HepG2 (cell line): ENCODE results near the gene DENND4C. TPM values are rescaled to one million over a fixed set of nuclear protein-coding genes. Genes with fewer than 3 reads are reported as not detected.

Experiments
- CEBPG ChIP-seq: IDR thresholded peaks from 2 replicates; pipeline ENCODE4 v1.6.1; 2016
- ELF3 ChIP-seq: IDR thresholded peaks from 2 replicates; pipeline ENCODE4 v1.6.1; 2016; ENCODE audit warnings: missing genetic modification reagents, missing compliant biosample characterization
- GTF2F1 ChIP-seq: fragments of 150-350 bp; IDR thresholded peaks from 2 replicates; pipeline ENCODE4 v1.6.1; 2014; ENCODE audit warnings: low read length
- HES4 ChIP-seq: sonication (generic); formaldehyde crosslinking; IDR thresholded peaks from 2 replicates; pipeline ENCODE4 v1.9.0; 2021; ENCODE audit warnings: mild to moderate bottlenecking, missing genetic modification reagents, borderline replicate concordance
- MAFK ChIP-seq, 2 experiments: IDR thresholded peaks in 1 of 2; conservative IDR thresholded peaks in 1 of 2; 2 replicates each; pipeline ENCODE4 v1.6.1; 2011; ENCODE audit warnings: improper control_type of control experiment in 2 of 2, low read length in 2 of 2
- MZF1 ChIP-seq: sonication (generic); formaldehyde crosslinking; IDR thresholded peaks from 2 replicates; pipeline ENCODE4 v1.8.1; 2023; ENCODE audit warnings: mild to moderate bottlenecking, missing genetic modification reagents, borderline replicate concordance
- NAIF1 ChIP-seq: sonication (generic); formaldehyde crosslinking; IDR thresholded peaks from 2 replicates; pipeline ENCODE4 v1.5.0; 2020; ENCODE audit warnings: mild to moderate bottlenecking, missing genetic modification reagents, borderline replicate concordance
- NCOA2 ChIP-seq: sonication (generic); formaldehyde crosslinking; IDR thresholded peaks from 2 replicates; pipeline ENCODE4 v1.8.0; 2022; ENCODE audit warnings: inconsistent platforms
- PPARG ChIP-seq: conservative IDR thresholded peaks from 2 replicates; pipeline ENCODE4 v1.6.1; 2016; ENCODE audit warnings: missing biosample characterization, missing genetic modification reagents
- RFXANK ChIP-seq: IDR thresholded peaks from 2 replicates; pipeline ENCODE4 v1.6.1; 2016
- SIN3A ChIP-seq: IDR thresholded peaks from 2 replicates; pipeline ENCODE4 v1.6.1; 2011; ENCODE audit warnings: low read depth, mild to moderate bottlenecking, control low read depth, low read length, borderline replicate concordance
- SP5 ChIP-seq: IDR thresholded peaks from 2 replicates; pipeline ENCODE4 v1.6.1; 2016; ENCODE audit warnings: low read depth, borderline replicate concordance
- SYNCRIP ChIP-seq: fragments of 200-400 bp; formaldehyde crosslinking; IDR thresholded peaks from 2 replicates; pipeline ENCODE4 v1.6.1; 2018; ENCODE audit warnings: mild to moderate bottlenecking, low read depth, low read length; ENCODE audit not compliant: insufficient read depth
- ZKSCAN8 ChIP-seq: IDR thresholded peaks from 2 replicates; pipeline ENCODE4 v1.6.1; 2016; ENCODE audit warnings: borderline replicate concordance, missing genetic modification reagents, missing compliant biosample characterization
- ZNF224 ChIP-seq: sonication (generic); formaldehyde crosslinking; IDR thresholded peaks from 2 replicates; pipeline ENCODE4 v1.5.0; 2020; ENCODE audit warnings: mild to moderate bottlenecking, missing genetic modification reagents
- ZNF530 ChIP-seq: sonication (generic); formaldehyde crosslinking; IDR thresholded peaks from 2 replicates; pipeline ENCODE4 v1.5.0; 2020; ENCODE audit warnings: low read depth, mild to moderate bottlenecking, missing genetic modification reagents
- ZNF781 ChIP-seq: sonication (generic); formaldehyde crosslinking; IDR thresholded peaks from 2 replicates; pipeline ENCODE4 v1.5.1; 2020; ENCODE audit warnings: borderline replicate concordance, mild to moderate bottlenecking, missing genetic modification reagents; ENCODE audit errors: not compliant biosample characterization
- polyA plus RNA-seq, 8 experiments: library from polyadenylated mRNA; depleted of rRNA in 3 of 8; stranded (reverse) in 7 of 8; unstranded in 1 of 8; fragments of >200 nt; fragmentation: Illumina TruSeq in 4 of 8; extraction: Trizol in 4 of 8; gene quantifications; 2 replicates each; pipeline versions ENCODE4 v1.2.1 to v1.2.3, GENCODE V29; 2011 to 2016; ENCODE audit warnings: low read depth in 4 of 8, missing spikeins in 1 of 8, mixed read lengths in 1 of 8; ENCODE audit not compliant: insufficient read depth in 1 of 8
- total RNA-seq, 5 experiments: library from RNA; depleted of rRNA; stranded (reverse); fragments of >200 nt; fragmentation: Illumina TruSeq; extraction: Trizol; gene quantifications; 2 replicates each; pipeline ENCODE4 v1.2.3, GENCODE V29; 2016; ENCODE audit warnings: low read depth in 1 of 5
- TF ChIP-seq, protein P1 (sequence below): sonication (generic); formaldehyde crosslinking; IDR thresholded peaks from 2 replicates; pipeline ENCODE4 v1.5.0; 2020; ENCODE audit warnings: mild to moderate bottlenecking, missing genetic modification reagents
- TF ChIP-seq, protein P2 (sequence below): sonication (generic); formaldehyde crosslinking; IDR thresholded peaks from 2 replicates; pipeline ENCODE4 v1.4.0; 2020; ENCODE audit warnings: mild to moderate bottlenecking, missing genetic modification reagents
- TF ChIP-seq, protein P3 (sequence below): sonication (generic); formaldehyde crosslinking; IDR thresholded peaks from 2 replicates; pipeline ENCODE4 v1.4.0; 2020; ENCODE audit warnings: low read depth, missing genetic modification reagents
- TF ChIP-seq, protein P4 (sequence below): sonication (generic); formaldehyde crosslinking; IDR thresholded peaks from 2 replicates; pipeline ENCODE4 v1.4.0; 2020; ENCODE audit warnings: mild to moderate bottlenecking, missing genetic modification reagents

Gene DENND4C
- total and polyA plus RNA-seq, 2 of the 13 experiments (the other 11 are each of a cell fraction or from before 2014, with no cell fraction given), result 19.1 to 27.2 TPM

DNA sequence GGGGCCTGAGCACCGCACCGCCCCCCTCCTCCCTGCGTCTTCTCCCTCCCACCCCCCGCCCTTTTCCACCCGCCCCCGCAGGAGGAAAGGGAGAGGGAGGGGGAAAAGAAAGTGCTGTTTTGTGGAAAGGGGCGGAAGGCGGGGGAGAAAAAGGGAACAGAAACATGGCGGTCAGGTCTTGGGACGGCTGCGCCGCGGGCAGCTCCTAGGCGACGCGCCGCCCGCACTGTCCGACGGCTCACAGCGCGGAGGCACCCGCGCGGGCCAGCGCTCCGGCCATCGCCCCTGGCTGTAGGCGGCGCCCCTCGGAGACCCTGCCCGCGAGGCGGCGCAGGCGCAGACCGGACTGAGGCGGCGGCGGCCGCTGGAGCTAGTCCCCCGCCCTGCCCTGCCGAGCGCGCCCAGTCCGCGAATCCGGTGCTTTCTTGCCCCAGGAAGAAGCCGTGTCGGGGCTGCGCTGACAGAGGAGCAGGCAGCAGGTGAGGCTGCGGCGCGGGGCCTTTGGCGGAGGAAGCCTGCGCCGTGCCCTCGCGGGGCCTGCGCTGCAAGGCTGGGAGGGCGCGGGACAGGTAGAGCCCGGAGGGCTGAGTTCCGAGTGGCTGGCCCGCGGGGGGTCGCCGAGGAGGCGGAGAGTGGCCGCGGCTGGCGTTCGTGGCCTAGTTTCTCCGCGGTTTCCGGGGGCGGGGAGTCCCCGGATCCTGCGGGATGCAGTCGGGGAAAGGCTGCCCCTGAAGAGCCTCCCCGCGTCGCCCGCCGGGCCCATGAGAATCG lies at the start of gene DENND4C (continued):
- TF ChIP-seq, protein P1, sequence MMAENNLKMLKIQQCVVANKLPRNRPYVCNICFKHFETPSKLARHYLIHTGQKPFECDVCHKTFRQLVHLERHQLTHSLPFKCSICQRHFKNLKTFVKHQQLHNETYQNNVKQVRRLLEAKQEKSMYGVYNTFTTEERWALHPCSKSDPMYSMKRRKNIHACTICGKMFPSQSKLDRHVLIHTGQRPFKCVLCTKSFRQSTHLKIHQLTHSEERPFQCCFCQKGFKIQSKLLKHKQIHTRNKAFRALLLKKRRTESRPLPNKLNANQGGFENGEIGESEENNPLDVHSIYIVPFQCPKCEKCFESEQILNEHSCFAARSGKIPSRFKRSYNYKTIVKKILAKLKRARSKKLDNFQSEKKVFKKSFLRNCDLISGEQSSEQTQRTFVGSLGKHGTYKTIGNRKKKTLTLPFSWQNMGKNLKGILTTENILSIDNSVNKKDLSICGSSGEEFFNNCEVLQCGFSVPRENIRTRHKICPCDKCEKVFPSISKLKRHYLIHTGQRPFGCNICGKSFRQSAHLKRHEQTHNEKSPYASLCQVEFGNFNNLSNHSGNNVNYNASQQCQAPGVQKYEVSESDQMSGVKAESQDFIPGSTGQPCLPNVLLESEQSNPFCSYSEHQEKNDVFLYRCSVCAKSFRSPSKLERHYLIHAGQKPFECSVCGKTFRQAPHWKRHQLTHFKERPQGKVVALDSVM (CRISPR knock-in tag), result peak; percentile 75
- peak; percentile 60; the same call in 1 of the 2 replicates for TF ChIP-seq PPARG (CRISPR knock-in tag)
- no peak for TF ChIP-seq SYNCRIP
- no peak for TF ChIP-seq ZKSCAN8 (CRISPR knock-in tag)
- TF ChIP-seq MZF1 (CRISPR knock-in tag), result no peak
- TF ChIP-seq, protein P2, sequence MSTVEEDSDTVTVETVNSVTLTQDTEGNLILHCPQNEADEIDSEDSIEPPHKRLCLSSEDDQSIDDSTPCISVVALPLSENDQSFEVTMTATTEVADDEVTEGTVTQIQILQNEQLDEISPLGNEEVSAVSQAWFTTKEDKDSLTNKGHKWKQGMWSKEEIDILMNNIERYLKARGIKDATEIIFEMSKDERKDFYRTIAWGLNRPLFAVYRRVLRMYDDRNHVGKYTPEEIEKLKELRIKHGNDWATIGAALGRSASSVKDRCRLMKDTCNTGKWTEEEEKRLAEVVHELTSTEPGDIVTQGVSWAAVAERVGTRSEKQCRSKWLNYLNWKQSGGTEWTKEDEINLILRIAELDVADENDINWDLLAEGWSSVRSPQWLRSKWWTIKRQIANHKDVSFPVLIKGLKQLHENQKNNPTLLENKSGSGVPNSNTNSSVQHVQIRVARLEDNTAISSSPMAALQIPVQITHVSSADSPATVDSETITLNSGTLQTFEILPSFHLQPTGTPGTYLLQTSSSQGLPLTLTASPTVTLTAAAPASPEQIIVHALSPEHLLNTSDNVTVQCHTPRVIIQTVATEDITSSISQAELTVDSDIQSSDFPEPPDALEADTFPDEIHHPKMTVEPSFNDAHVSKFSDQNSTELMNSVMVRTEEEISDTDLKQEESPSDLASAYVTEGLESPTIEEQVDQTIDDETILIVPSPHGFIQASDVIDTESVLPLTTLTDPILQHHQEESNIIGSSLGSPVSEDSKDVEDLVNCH (CRISPR knock-in tag), result no peak
- TF ChIP-seq ZNF530 (CRISPR knock-in tag), result no peak
- no peak for TF ChIP-seq SP5 (CRISPR knock-in tag)
- TF ChIP-seq, protein P3, sequence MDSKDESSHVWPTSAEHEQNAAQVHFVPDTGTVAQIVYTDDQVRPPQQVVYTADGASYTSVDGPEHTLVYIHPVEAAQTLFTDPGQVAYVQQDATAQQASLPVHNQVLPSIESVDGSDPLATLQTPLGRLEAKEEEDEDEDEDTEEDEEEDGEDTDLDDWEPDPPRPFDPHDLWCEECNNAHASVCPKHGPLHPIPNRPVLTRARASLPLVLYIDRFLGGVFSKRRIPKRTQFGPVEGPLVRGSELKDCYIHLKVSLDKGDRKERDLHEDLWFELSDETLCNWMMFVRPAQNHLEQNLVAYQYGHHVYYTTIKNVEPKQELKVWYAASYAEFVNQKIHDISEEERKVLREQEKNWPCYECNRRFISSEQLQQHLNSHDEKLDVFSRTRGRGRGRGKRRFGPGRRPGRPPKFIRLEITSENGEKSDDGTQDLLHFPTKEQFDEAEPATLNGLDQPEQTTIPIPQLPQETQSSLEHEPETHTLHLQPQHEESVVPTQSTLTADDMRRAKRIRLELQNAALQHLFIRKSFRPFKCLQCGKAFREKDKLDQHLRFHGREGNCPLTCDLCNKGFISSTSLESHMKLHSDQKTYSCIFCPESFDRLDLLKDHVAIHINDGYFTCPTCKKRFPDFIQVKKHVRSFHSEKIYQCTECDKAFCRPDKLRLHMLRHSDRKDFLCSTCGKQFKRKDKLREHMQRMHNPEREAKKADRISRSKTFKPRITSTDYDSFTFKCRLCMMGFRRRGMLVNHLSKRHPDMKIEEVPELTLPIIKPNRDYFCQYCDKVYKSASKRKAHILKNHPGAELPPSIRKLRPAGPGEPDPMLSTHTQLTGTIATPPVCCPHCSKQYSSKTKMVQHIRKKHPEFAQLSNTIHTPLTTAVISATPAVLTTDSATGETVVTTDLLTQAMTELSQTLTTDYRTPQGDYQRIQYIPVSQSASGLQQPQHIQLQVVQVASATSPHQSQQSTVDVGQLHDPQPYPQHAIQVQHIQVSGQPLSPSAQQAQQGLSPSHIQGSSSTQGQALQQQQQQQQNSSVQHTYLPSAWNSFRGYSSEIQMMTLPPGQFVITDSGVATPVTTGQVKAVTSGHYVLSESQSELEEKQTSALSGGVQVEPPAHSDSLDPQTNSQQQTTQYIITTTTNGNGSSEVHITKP, result no peak
- no peak for TF ChIP-seq ZNF224 (CRISPR knock-in tag)
- no peak; the same call in 1 of the 2 replicates for TF ChIP-seq NAIF1 (CRISPR knock-in tag)
- TF ChIP-seq RFXANK (CRISPR knock-in tag), result no peak
- TF ChIP-seq GTF2F1, result no peak
- TF ChIP-seq SIN3A, result peak; percentile 68; the same call in 1 of the 2 replicates
- TF ChIP-seq CEBPG (CRISPR knock-in tag), result no peak; the same call in 1 of the 2 replicates
- TF ChIP-seq HES4 (CRISPR knock-in tag), result peak; percentile 94
- peak; percentile 50; the same call in 1 of the 2 replicates for TF ChIP-seq ELF3 (CRISPR knock-in tag)
- TF ChIP-seq ZNF781 (CRISPR knock-in tag), result peak; percentile 47
- TF ChIP-seq, protein P4, sequence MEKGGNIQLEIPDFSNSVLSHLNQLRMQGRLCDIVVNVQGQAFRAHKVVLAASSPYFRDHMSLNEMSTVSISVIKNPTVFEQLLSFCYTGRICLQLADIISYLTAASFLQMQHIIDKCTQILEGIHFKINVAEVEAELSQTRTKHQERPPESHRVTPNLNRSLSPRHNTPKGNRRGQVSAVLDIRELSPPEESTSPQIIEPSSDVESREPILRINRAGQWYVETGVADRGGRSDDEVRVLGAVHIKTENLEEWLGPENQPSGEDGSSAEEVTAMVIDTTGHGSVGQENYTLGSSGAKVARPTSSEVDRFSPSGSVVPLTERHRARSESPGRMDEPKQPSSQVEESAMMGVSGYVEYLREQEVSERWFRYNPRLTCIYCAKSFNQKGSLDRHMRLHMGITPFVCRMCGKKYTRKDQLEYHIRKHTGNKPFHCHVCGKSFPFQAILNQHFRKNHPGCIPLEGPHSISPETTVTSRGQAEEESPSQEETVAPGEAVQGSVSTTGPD, result no peak
- no peak for TF ChIP-seq MAFK (conservative IDR thresholded peaks at IDR 0.05 in 1 of 2, IDR thresholded peaks at IDR 0.05 in 1 of 2; ENCODE audit: low read length in 2 of 2)
- TF ChIP-seq NCOA2 (CRISPR knock-in tag), result no peak
